CD14-positive monocyte (primary cell): Measurements from ENCODE around the gene HIBADH. TPM values are rescaled to one million over a fixed set of nuclear protein-coding genes. Genes with fewer than 3 reads are reported as not detected.

Source experiments
- DNase-seq, 3 donors: peaks; one replicate each; pipeline ENCODE4 v3.0.0-alpha.2; 2011 to 2022
- H2AFZ ChIP-seq: 2 replicates; pipeline ENCODE4 v1.6.0; 2012; ENCODE audit warnings: mild to moderate bottlenecking, low read depth, low read length, inconsistent platforms; ENCODE audit not compliant: insufficient read depth, poor library complexity, severe bottlenecking
- H3K27ac ChIP-seq, 2 donors: 1 replicate in 1 of 2; 2 replicates in 1 of 2; pipeline ENCODE4 v1.5.1; 2012 to 2013; ENCODE audit warnings: low read length in 2 of 2, control low read depth in 1 of 2, inconsistent platforms in 1 of 2, low read depth in 1 of 2, mild to moderate bottlenecking in 1 of 2
- H3K27me3 ChIP-seq, 2 donors: one replicate each; pipeline versions ENCODE4 v1.6.0 to v1.6.1; 2011 to 2013; ENCODE audit warnings: low read length in 2 of 2; ENCODE audit not compliant: control insufficient read depth in 2 of 2, insufficient read depth in 2 of 2
- H3K36me3 ChIP-seq, 2 donors: replicated peaks in 1 of 2; 1 replicate in 1 of 2; 2 replicates in 1 of 2; pipeline versions ENCODE4 v1.5.1 to v1.6.1; 2012 to 2013; ENCODE audit warnings: low read length in 2 of 2, control low read depth in 1 of 2, inconsistent platforms in 1 of 2, mild to moderate bottlenecking in 1 of 2; ENCODE audit not compliant: insufficient read depth in 2 of 2, control insufficient read depth in 1 of 2
- H3K4me1 ChIP-seq, 2 donors: 1 replicate in 1 of 2; 2 replicates in 1 of 2; pipeline versions ENCODE4 v1.5.1 to v1.6.1; 2012 to 2013; ENCODE audit warnings: low read length in 2 of 2, control low read depth in 1 of 2, inconsistent platforms in 1 of 2, mild to moderate bottlenecking in 1 of 2, moderate library complexity in 1 of 2; ENCODE audit not compliant: insufficient read depth in 2 of 2, control insufficient read depth in 1 of 2
- H3K4me2 ChIP-seq: replicated peaks from 2 replicates; pipeline ENCODE3; 2012; ENCODE audit warnings: low read length, moderate library complexity, mild to moderate bottlenecking; ENCODE audit not compliant: poor library complexity, severe bottlenecking; ENCODE audit errors: extremely low read depth
- H3K4me3 ChIP-seq, 3 experiments: fragments of 200-600 bp in 1 of 3; sonication (generic) in 1 of 3; replicated peaks in 1 of 3; 1 replicate in 2 of 3; 2 replicates in 1 of 3; pipeline ENCODE4 v1.5.1; 2011 to 2013; ENCODE audit warnings: low read length in 3 of 3, mild to moderate bottlenecking in 3 of 3, control low read depth in 2 of 3, low read depth in 2 of 3, inconsistent platforms in 1 of 3, moderate library complexity in 1 of 3
- H3K79me2 ChIP-seq: 2 replicates; pipeline ENCODE4 v1.6.0; 2012; ENCODE audit warnings: mild to moderate bottlenecking, control low read depth, inconsistent platforms, low read length, moderate library complexity; ENCODE audit not compliant: insufficient read depth
- H3K9ac ChIP-seq: 2 replicates; pipeline ENCODE4 v1.6.0; 2017; ENCODE audit warnings: low read length, mild to moderate bottlenecking; ENCODE audit not compliant: insufficient read depth, poor library complexity, severe bottlenecking
- H3K9me3 ChIP-seq, 2 donors: replicated peaks in 1 of 2; 1 replicate in 1 of 2; 2 replicates in 1 of 2; pipeline versions ENCODE4 v1.5.1 to v1.6.1; 2012 to 2013; ENCODE audit warnings: low read length in 2 of 2, control low read depth in 1 of 2; ENCODE audit not compliant: control insufficient read depth in 1 of 2, insufficient read depth in 1 of 2
- H4K20me1 ChIP-seq: 2 replicates; pipeline ENCODE4 v1.6.0; 2012; ENCODE audit warnings: mild to moderate bottlenecking, low read length, control low read depth, moderate library complexity; ENCODE audit not compliant: insufficient read depth
- H3K27ac Mint-ChIP-seq, 7 donors: one replicate each; pipeline ENCODE4 v1.8.0; 2020; ENCODE audit warnings: mild to moderate bottlenecking in 7 of 7, mixed read lengths in 7 of 7, moderate library complexity in 6 of 7, inconsistent platforms in 2 of 7
- H3K27me3 Mint-ChIP-seq, 3 donors: one replicate each; pipeline ENCODE4 v1.8.0; 2021 to 2022; ENCODE audit warnings: low read depth in 3 of 3, mild to moderate bottlenecking in 3 of 3, mixed read lengths in 3 of 3, moderate library complexity in 3 of 3, inconsistent platforms in 1 of 3
- H3K36me3 Mint-ChIP-seq, 2 donors: one replicate each; pipeline ENCODE4 v1.8.0; 2020; ENCODE audit warnings: mixed read lengths in 2 of 2, inconsistent platforms in 1 of 2, mild to moderate bottlenecking in 1 of 2
- H3K4me1 Mint-ChIP-seq: one replicate; pipeline ENCODE4 v1.8.0; 2020; ENCODE audit warnings: mild to moderate bottlenecking, mixed read lengths
- H3K4me3 Mint-ChIP-seq, 2 donors: one replicate each; pipeline ENCODE4 v1.8.0; 2020; ENCODE audit warnings: mild to moderate bottlenecking in 2 of 2, mixed read lengths in 2 of 2, moderate library complexity in 1 of 2
- H3K9me3 Mint-ChIP-seq, 7 donors: one replicate each; pipeline ENCODE4 v1.8.0; 2020 to 2022; ENCODE audit warnings: mixed read lengths in 7 of 7, mild to moderate bottlenecking in 6 of 7, moderate library complexity in 6 of 7, inconsistent platforms in 2 of 7
- WGBS: methylation state at CpG from one replicate; pipeline ENCODE4 v1.1.5; 2013; ENCODE audit warnings: missing lambda C conversion rate; ENCODE audit not compliant: insufficient coverage; 5-methylcytosine and 5-hydroxymethylcytosine counted together
- intact Hi-C, 2 donors: fragments of 100-400 bp; cut with micrococcal nuclease; formaldehyde crosslinking; loops; one replicate each; pipeline versions ENCODE4 v1.15.0 to v1.15.1; 2023
- polyA plus RNA-seq, 3 donors: library from polyadenylated mRNA; depleted of rRNA in 1 of 3; unstranded in 2 of 3; stranded (reverse) in 1 of 3; fragments of 300-500 nt in 2 of 3; fragments of >200 nt in 1 of 3; fragmentation: Illumina TruSeq in 2 of 3; gene quantifications; 1 replicate in 2 of 3; 2 replicates in 1 of 3; pipeline ENCODE4 v1.2.3, GENCODE V29; 2012 to 2021
- TF ChIP-seq, protein P1 (sequence below): fragments of 200-600 bp; IDR thresholded peaks from one replicate; pipeline ENCODE4 v1.8.0; 2022; ENCODE audit warnings: antibody characterized with exemption, mild to moderate bottlenecking

HIBADH gene
- polyA plus RNA-seq, 3 donors, result 8.9 to 29.1 (median 26.5) TPM

DNA sequence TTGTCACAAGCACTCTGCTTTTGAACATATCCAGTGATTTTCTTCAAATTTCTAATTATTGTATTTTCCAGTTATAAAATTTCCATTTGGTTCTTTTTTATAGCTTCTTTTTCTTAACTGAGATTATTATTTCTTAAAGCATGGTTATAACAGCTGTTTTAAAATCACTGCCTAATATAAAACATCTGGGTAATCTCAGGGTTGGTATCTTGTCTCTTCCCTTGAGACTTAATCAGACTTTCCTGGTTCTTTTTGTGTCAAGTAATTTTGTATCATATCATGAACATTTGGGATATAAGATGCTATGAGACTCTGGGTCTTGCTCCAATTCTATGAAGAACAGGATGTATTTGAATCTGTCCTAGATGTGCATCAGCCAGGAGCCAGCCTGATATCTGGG, 93.6 kb downstream of the HIBADH start:
- no peaks in the 10 kb centered on the region for H4K20me1 ChIP-seq
- TF ChIP-seq, protein P1, sequence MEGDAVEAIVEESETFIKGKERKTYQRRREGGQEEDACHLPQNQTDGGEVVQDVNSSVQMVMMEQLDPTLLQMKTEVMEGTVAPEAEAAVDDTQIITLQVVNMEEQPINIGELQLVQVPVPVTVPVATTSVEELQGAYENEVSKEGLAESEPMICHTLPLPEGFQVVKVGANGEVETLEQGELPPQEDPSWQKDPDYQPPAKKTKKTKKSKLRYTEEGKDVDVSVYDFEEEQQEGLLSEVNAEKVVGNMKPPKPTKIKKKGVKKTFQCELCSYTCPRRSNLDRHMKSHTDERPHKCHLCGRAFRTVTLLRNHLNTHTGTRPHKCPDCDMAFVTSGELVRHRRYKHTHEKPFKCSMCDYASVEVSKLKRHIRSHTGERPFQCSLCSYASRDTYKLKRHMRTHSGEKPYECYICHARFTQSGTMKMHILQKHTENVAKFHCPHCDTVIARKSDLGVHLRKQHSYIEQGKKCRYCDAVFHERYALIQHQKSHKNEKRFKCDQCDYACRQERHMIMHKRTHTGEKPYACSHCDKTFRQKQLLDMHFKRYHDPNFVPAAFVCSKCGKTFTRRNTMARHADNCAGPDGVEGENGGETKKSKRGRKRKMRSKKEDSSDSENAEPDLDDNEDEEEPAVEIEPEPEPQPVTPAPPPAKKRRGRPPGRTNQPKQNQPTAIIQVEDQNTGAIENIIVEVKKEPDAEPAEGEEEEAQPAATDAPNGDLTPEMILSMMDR, result no peak
- no peak overlapping the region for H3K4me3 Mint-ChIP-seq
- no peak overlapping the region for H3K27ac ChIP-seq
- no peaks in the 10 kb centered on the region for H3K36me3 ChIP-seq
- H3K4me3 ChIP-seq, result no peak overlapping the region
- no peaks in the 10 kb centered on the region for H3K79me2 ChIP-seq
- H3K9me3 Mint-ChIP-seq, result peaks cover 0 to 12% (median 4%) of the 10 kb centered on the region in 7 donors
- DNase-seq, result no peak
- H3K9me3 ChIP-seq, result peaks cover 0 to 5% of the 10 kb centered on the region in 2 donors
- no peaks in the 10 kb centered on the region for H3K27me3 ChIP-seq
- H3K4me1 ChIP-seq, result no peaks in the 10 kb centered on the region
- H3K4me1 Mint-ChIP-seq, result no peaks in the 10 kb centered on the region
- H3K27me3 Mint-ChIP-seq, result peaks cover 0 to 2% (median 0%) of the 10 kb centered on the region in 3 donors
- no peak overlapping the region for H3K27ac Mint-ChIP-seq
- H2AFZ ChIP-seq, result no peak overlapping the region
- intact Hi-C loops, result no loop called here
- no peak overlapping the region for H3K4me2 ChIP-seq
- peaks cover 0 to 3% of the 10 kb centered on the region in 2 donors for H3K36me3 Mint-ChIP-seq
- H3K9ac ChIP-seq, result no peak overlapping the region

DNA sequence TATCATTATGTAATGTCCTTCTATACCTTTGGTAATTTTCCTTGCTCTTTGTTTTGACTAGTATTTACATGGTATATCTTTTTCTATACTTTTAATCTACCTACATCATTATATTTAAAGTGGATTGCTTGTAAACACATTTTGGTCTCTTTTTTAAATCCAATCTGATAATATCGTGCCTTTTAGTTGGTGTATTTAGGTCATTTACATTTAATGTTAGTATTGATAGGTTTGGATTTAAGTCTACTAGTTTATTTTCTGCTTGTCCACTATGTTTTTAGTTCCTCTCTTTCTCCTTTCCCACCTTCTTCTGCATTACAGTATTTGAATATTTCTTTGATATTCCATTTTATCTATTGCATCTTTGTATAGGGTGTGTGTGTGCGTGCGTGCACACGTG, 95.4 kb downstream of the HIBADH start:
- no peak overlapping the region for H3K27ac ChIP-seq
- H2AFZ ChIP-seq, result no peak overlapping the region
- no peak for DNase-seq
- Mint-ChIP-seq H3K4me3 (no peak overlapping the region), H3K36me3 (peaks cover 0 to 6% of the 10 kb centered on the region in 2 donors), H3K4me1 (no peaks in the 10 kb centered on the region), H3K27ac (no peak overlapping the region), H3K27me3 (peaks cover 0 to 2% (median 0%) of the 10 kb centered on the region in 3 donors), H3K9me3 (peaks cover 4 to 19% (median 11%) of the 10 kb centered on the region in 7 donors)
- no peak overlapping the region for H3K9ac ChIP-seq
- peaks cover 0 to 5% of the 10 kb centered on the region in 2 donors for H3K9me3 ChIP-seq
- H4K20me1 ChIP-seq, result no peaks in the 10 kb centered on the region
- intact Hi-C loops, result no loop called here
- no peaks in the 10 kb centered on the region for H3K36me3 ChIP-seq
- no CpG with 5 or more reads among the region's 4 CpGs for WGBS
- H3K4me3 ChIP-seq, result no peak overlapping the region
- TF ChIP-seq, protein P1, result no peak
- H3K4me1 ChIP-seq, result no peaks in the 10 kb centered on the region
- H3K27me3 ChIP-seq, result no peaks in the 10 kb centered on the region
- no peaks in the 10 kb centered on the region for H3K79me2 ChIP-seq
- H3K4me2 ChIP-seq, result no peak overlapping the region
